NOMO-1 (cell line): ENCODE data around the gene KRT9.
"Not testable (repeated sequence)": the region's sequence is repeated elsewhere in the genome, so short reads cannot be mapped to it uniquely, and the experiment has no call there.

ENCODE experiments used
- DNase-seq, 2 experiments: peaks; one replicate each; lab custom pipeline; 2025; ENCODE audit not compliant: unreplicated experiment in 2 of 2; lab: John Stamatoyannopoulos, UW

The KRT9 gene

GRCh38 chr17:41547921-41548843 is 23.7 kb downstream of the KRT9 start:
- DNase-seq = peak; percentile 12 to 30

GRCh38 chr17:41547378-41547841 is 24.4 kb downstream of the KRT9 start:
- no peak for DNase-seq

GRCh38 chr17:41546819-41547218 is 25.0 kb downstream of the KRT9 start:
- DNase-seq = no peak

GRCh38 chr17:41545829-41546410 is 25.9 kb downstream of the KRT9 start:
- DNase-seq = no peak

- DNase-seq = no peak
These were observed 26.9 kb downstream of the KRT9 start for GRCh38 chr17:41544935-41545334.

- no peak for DNase-seq
These were observed 27.4 kb downstream of the KRT9 start for GRCh38 chr17:41544491-41544892.

GRCh38 chr17:41542786-41543185 is 29.1 kb downstream of the KRT9 start:
- not testable (repeated sequence) for DNase-seq

- DNase-seq = no peak
These were observed 29.5 kb downstream of the KRT9 start for GRCh38 chr17:41542357-41542756.

GRCh38 chr17:41540921-41541625 is 30.8 kb downstream of the KRT9 start:
- no peak for DNase-seq

GRCh38 chr17:41539979-41540701 is 31.7 kb downstream of the KRT9 start:
- DNase-seq = no peak

GRCh38 chr17:41539071-41539492 is 32.8 kb downstream of the KRT9 start:
- no peak for DNase-seq

GRCh38 chr17:41538565-41538991 is 33.3 kb downstream of the KRT9 start:
- DNase-seq = no peak

- DNase-seq = no peak
These were observed 33.9 kb downstream of the KRT9 start for GRCh38 chr17:41537990-41538389.

- no peak for DNase-seq
These were observed 34.3 kb downstream of the KRT9 start for GRCh38 chr17:41537614-41537954.

GRCh38 chr17:41536741-41537613 is 34.9 kb downstream of the KRT9 start:
- no peak for DNase-seq

GRCh38 chr17:41535764-41536481 is 35.9 kb downstream of the KRT9 start:
- DNase-seq = no peak

GRCh38 chr17:41534899-41535546 is 36.8 kb downstream of the KRT9 start:
- DNase-seq = no peak

- DNase-seq = no peak
These were observed 38.2 kb downstream of the KRT9 start for GRCh38 chr17:41533613-41534012.
